K562 (cell line): Measurements from ENCODE around the gene SLC30A1. TPM values are rescaled to one million over a fixed set of nuclear protein-coding genes. Genes with fewer than 3 reads are reported as not detected.

Experiments
- HMGN3 ChIP-seq: IDR thresholded peaks from 2 replicates; pipeline ENCODE4 v1.6.1; 2011; ENCODE audit warnings: borderline replicate concordance, low read depth, mild to moderate bottlenecking, mixed read lengths, low read length; ENCODE audit not compliant: insufficient read length; ENCODE audit errors: extremely low read depth
- LCOR ChIP-seq: sonication (generic); formaldehyde crosslinking; IDR thresholded peaks from 2 replicates; pipeline ENCODE4 v1.8.0; 2022; ENCODE audit warnings: mild to moderate bottlenecking, missing genetic modification reagents
- MAFK ChIP-seq: IDR thresholded peaks from 2 replicates; pipeline ENCODE4 v1.6.1; 2011; ENCODE audit warnings: low read length, improper control_type of control experiment
- MBD1 ChIP-seq: fragments of 250-450 bp; sonication (Bioruptor Pico); IDR thresholded peaks from 2 replicates; pipeline ENCODE4 v1.8.0; 2022; ENCODE audit warnings: inconsistent platforms
- MECOM ChIP-seq: fragments of 250-450 bp; sonication (Bioruptor Pico); IDR thresholded peaks from 2 replicates; pipeline ENCODE4 v1.8.0; 2022; ENCODE audit warnings: inconsistent platforms
- NCOA4 ChIP-seq: fragments of 450-650 bp; IDR thresholded peaks from 2 replicates; pipeline ENCODE4 v1.6.1; 2018; ENCODE audit warnings: mild to moderate bottlenecking; ENCODE audit not compliant: partially characterized antibody
- PRPF4 ChIP-seq: fragments of 200-400 bp; formaldehyde crosslinking; IDR thresholded peaks from one replicate; pipeline ENCODE4 v1.6.1; 2017; ENCODE audit warnings: low read length, low read depth, mild to moderate bottlenecking; ENCODE audit not compliant: insufficient read depth, poor library complexity, severe bottlenecking
- SMARCA4 ChIP-seq: fragments of 450-650 bp; IDR thresholded peaks from 2 replicates; pipeline ENCODE4 v1.6.1; 2016
- SMARCE1 ChIP-seq: fragments of 450-650 bp; IDR thresholded peaks from 2 replicates; pipeline ENCODE4 v1.7.1; 2016; ENCODE audit warnings: mild to moderate bottlenecking
- SRSF7 ChIP-seq: fragments of 200-400 bp; formaldehyde crosslinking; optimal IDR thresholded peaks from 2 replicates; pipeline ENCODE3; 2017; ENCODE audit warnings: mild to moderate bottlenecking, low read depth, low read length
- ZHX1 ChIP-seq: fragments of 150-350 bp; conservative IDR thresholded peaks from 2 replicates; pipeline ENCODE4 v1.6.1; 2014; ENCODE audit warnings: low read length
- ZNF318 ChIP-seq, 2 experiments: fragments of 450-650 bp; IDR thresholded peaks; 2 replicates each; pipeline ENCODE4 v1.6.1; 2016; ENCODE audit warnings: mild to moderate bottlenecking in 2 of 2, borderline replicate concordance in 1 of 2, low read depth in 1 of 2, moderate library complexity in 1 of 2
- ZNF699 ChIP-seq: fragments of 250-450 bp; sonication (Bioruptor Pico); IDR thresholded peaks from 2 replicates; pipeline ENCODE4 v1.8.0; 2021; ENCODE audit warnings: mild to moderate bottlenecking, moderate library complexity; ENCODE audit not compliant: insufficient replicate concordance
- ZNF778 ChIP-seq: fragments of 450-650 bp; formaldehyde crosslinking; IDR thresholded peaks from 2 replicates; pipeline ENCODE4 v1.4.0; 2020; ENCODE audit warnings: mild to moderate bottlenecking, moderate library complexity
- polyA plus RNA-seq, 8 experiments: library from polyadenylated mRNA; depleted of rRNA in 4 of 8; stranded (reverse) in 5 of 8; unstranded in 3 of 8; fragments of >200 nt; fragmentation: Nextera tagmentation in 2 of 8; fragmentation: Illumina TruSeq in 1 of 8; extraction: Ambion mirVana in 2 of 8; extraction: Trizol in 1 of 8; gene quantifications; 2 replicates each; pipeline versions ENCODE4 v1.2.1 to v1.2.3, GENCODE V29; 2011 to 2014; ENCODE audit warnings: inconsistent platforms in 1 of 8, missing spikeins in 1 of 8
- total RNA-seq, 7 experiments: library from RNA; depleted of rRNA in 6 of 7; stranded (reverse); fragments of >200 nt in 6 of 7; fragmentation: Illumina TruSeq in 2 of 7; extraction: Trizol in 2 of 7; gene quantifications; 2 replicates each; pipeline versions ENCODE4 v1.2.1 to v1.2.3, GENCODE V29; 2011 to 2021; ENCODE audit warnings: low replicate concordance in 1 of 7

SLC30A1 gene
- total and polyA plus RNA-seq, 9 of the 15 experiments (the other 6 are each of a cell fraction or from before 2014, with no cell fraction given): 4.1 to 14.4 (median 6.6) TPM

GRCh38 chr1:211589782-211590721 lies 11.1 kb upstream of the SLC30A1 start (continued):
- TF ChIP-seq ZNF318 (IDR thresholded peaks at IDR 0.05; ENCODE audit: borderline replicate concordance in 1 of 2, low read depth in 1 of 2) (no peak), ZHX1 (no peak), PRPF4 (no peak), MAFK (no peak), LCOR (CRISPR knock-in tag) (peak; percentile 79), HMGN3 (no peak), ZNF699 (CRISPR knock-in tag) (no peak), SRSF7 (no peak), SMARCE1 (peak; percentile 78; the same call in 1 of the 2 replicates), MECOM (CRISPR knock-in tag) (no peak), NCOA4 (no peak), SMARCA4 (peak; percentile 71; the same call in 1 of the 2 replicates), ZNF778 (CRISPR knock-in tag) (no peak), MBD1 (CRISPR knock-in tag) (no peak)
